ENCODE measurements around the gene STK32C. TPM values are rescaled to one million over a fixed set of nuclear protein-coding genes. Genes with fewer than 3 reads are reported as not detected.
"Not testable (repeated sequence)": the region's sequence is repeated elsewhere in the genome, so short reads cannot be mapped to it uniquely, and the experiment has no call there.

Gene STK32C
- total RNA-seq, 1 donor from 2014 or later: 3.4 TPM

- no peak for DNase-seq
These were observed 141.4 kb downstream of the STK32C start for GRCh38 chr10:132166216-132166950.

DNA sequence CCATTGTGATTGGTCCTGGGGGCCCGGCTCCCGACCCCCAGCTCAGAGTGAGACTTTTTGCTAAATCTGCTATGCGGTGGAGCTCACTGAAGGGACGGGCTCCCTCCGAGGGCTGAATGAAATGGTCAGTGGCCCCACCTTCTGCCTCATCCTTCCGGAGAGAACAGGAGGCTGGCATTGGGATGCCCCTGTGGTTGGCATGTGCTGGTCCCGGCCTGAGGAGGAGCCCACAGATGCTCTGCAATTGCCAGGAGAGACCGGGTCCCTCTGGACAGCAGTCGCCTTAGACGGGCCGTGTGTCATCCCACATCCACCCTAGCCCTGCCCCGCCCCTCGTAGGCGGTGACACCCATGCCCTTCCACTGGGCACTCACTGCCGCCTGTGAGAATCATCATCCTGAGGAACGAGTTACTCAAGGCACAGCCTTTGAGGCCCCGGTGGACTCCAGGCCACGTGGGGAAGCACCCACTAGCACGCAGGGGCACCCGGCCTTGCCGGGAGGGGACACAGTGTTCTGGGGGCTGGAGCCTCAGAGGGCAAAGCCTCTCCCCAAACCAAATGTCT is 142.3 kb downstream of the STK32C start:
- no peak for DNase-seq

GRCh38 chr10:132164761-132165278 is 142.9 kb downstream of the STK32C start:
- no peak for DNase-seq

DNA sequence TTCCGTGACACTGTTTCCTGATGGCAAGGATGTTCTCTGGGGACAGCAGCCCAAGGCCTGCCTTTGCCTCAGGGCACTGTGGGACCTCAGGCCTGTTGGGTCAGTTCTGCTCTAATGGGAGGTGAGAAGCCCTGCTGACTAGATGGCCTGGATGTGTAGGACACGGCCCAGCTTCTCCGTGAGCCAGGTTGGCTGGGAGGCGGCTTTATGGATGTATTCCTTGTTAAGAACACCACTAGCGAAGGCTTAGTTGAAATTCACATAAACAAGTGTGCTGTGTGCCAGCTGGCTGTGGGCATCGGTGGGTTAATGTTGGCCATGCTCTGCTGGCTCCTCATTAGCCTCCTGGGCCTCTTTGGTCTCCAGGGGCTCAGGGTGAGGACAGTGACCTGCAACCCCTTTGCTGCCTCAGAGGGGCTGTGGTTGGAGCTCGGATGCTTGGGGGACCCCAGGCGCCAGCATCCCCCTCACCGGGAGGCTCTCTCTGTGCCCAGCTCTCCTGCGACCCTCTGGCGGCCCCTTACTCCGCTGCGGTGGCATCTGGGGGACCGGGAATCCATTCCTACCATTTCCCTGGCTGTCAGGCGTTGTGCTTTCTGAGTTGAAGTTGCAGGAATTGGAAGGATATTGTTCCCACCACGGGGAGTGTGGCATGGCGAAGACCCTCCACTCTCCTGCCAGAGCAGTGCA is 143.8 kb downstream of the STK32C start:
- no peak for DNase-seq

DNA sequence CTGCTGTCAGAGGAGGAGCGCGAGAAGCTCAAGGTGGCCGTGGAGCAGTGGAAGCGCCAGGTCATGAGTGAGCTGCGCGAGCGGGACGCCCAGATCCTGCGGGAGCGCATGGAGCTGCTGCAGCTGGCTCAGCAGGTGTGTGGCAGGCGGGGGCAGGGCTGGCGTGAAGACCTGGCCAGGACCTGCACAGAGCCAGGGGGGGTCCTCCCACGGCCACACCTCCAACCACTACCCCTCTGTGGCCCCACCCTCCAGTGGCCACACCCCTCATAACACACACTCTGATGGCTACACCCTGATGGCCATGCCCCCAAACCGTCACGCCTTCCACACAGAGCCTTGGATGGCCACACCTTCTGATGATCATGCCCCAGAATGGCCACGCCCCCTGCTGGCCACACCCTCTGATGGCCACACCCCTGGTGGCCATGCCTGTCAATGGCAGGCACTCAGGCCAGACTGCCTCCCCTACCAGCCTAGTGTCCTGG is 144.4 kb downstream of the STK32C start:
- no peak for DNase-seq

DNA sequence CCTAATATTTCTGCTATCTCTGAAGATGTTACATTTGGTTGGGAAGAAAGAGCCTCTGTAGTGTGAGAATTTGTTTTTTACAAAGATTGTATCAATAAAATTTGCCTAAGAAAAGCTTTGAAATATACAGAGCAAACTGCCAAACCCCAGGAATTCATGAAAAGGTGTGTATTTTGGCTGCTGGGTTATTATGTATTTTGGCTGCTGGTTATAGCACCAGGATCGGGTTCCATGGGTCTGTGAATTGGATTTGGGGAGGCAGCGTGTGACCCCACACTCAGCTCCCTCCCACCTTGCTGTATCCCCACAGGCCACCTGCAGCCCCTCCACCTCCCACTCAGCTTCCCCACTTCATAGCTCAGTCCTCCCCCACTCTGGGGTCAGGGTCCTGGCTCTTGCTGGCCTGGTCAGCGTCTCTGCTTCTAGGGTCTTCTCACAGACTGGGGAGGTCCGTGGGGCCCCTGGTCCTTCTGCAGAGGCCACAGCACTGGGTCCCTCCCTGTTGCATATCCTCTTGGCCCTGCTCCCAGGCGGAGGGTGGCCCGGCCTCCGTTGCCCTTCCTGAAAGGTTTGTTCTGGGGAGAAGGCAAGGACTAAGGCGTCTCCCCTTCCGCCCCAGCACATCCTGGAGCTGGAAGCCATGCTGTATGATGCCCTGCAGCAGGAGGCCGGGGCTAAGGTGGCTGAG is 145.0 kb downstream of the STK32C start:
- no peak for DNase-seq

GRCh38 chr10:132162021-132162531 is 145.7 kb downstream of the STK32C start:
- DNase-seq: no peak

- DNase-seq: not testable (repeated sequence)
These were observed 146.7 kb downstream of the STK32C start for GRCh38 chr10:132160834-132161622.

GRCh38 chr10:132160231-132160630 is 147.5 kb downstream of the STK32C start:
- DNase-seq: not testable (repeated sequence)

- DNase-seq: not testable (repeated sequence)
These were observed 148.2 kb downstream of the STK32C start for GRCh38 chr10:132159302-132160230.

DNA sequence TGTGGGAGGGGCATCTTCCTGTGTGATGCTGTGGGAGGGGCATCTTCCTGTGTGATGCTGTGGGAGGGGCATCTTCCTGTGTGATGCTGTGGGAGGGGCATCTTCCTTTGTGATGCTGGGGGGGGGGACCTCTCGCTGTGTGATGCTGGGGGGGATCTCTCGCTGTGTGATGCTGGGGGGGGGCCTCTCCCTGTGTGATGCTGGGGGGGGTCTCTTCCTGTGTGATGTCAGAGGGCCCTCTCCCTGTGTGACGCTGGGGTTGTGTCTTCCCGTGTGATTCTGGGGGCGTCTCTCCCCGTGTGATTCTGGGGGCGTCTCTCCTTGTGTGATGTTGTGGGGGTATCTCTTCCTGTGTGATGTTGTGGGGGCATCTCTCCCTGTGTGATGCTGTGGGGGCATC is 148.9 kb downstream of the STK32C start:
- no peak for DNase-seq

DNA sequence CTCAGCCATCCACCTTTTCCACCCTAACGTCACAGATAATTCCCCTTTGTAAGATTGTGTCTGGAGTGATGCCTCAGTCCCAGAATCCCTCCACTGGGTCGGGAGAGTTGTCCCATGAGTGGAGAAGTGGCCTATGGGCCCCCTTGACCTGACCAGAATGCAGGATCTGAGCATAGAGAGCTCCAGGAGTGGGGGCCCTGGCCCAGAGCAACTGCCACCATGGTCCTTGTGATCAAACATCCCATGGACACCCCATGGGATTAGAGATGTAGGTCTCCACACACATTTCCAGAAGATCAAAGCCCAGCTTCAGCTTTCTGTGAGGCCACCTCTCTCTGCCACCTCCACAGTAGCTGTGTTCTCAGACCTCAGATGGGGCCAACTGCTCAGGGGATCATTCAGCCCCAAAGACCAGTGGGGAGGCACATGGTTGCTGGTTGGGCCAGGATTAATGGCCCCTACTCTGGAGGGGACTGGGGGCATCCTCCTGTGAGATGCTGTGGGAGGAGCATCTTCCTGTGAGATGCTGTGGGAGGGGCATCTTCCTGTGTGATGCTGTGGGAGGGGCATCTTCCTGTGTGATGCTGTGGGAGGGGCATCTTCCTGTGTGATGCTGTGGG is 149.5 kb downstream of the STK32C start:
- DNase-seq: no peak

Other genes with a start within 250 kb of the STK32C start
- 0.39 TPM for gene JAKMIP3, start 242.0 kb downstream of the STK32C start, total RNA-seq
- 0.99 TPM for gene DPYSL4, start 121.0 kb downstream of the STK32C start, total RNA-seq
- 9.6 TPM for gene LRRC27, start 24.2 kb upstream of the STK32C start, total RNA-seq
- 10.6 TPM for gene PWWP2B, start 89.2 kb upstream of the STK32C start, total RNA-seq
- 32.5 TPM for gene INPP5A, start 229.8 kb upstream of the STK32C start, total RNA-seq

All from skin of body (tissue), 2 donors.